Fibroblast of the aortic adventitia (primary cell): ENCODE measurements around the gene NRXN2. TPM values are rescaled to one million over a fixed set of nuclear protein-coding genes. Genes with fewer than 3 reads are reported as not detected.
"Not testable (repeated sequence)": the region's sequence is repeated elsewhere in the genome, so short reads cannot be mapped to it uniquely, and the experiment has no call there.

Experiments
- DNase-seq: peaks from one replicate; pipeline ENCODE4 v3.0.0-alpha.2; 2010; ENCODE audit warnings: low read depth
- H3K4me3 ChIP-seq: 2 replicates; pipeline ENCODE4 v1.5.1; 2011; ENCODE audit warnings: low read depth, mild to moderate bottlenecking, control low read depth, low read length, moderate library complexity
- CTCF ChIP-seq: IDR thresholded peaks from 2 replicates; pipeline ENCODE4 v1.5.1; 2011; ENCODE audit warnings: mild to moderate bottlenecking, low read length, control low read depth, inconsistent platforms; ENCODE audit not compliant: insufficient read depth
- total RNA-seq: library from RNA; depleted of rRNA; stranded (reverse); fragments of >200 nt; gene quantifications from 2 replicates; pipeline ENCODE4 v1.2.3, GENCODE V29; 2012; ENCODE audit warnings: low replicate concordance

NRXN2 gene
- total RNA-seq, 1 donor = 3.3 TPM

GRCh38 chr11:64711138-64711955 is 11.7 kb downstream of the NRXN2 start:
- no peak for DNase-seq
- TF ChIP-seq CTCF = no peak
- no peak overlapping the region for H3K4me3 ChIP-seq

GRCh38 chr11:64710418-64711137 is 12.4 kb downstream of the NRXN2 start:
- TF ChIP-seq CTCF = no peak
- H3K4me3 ChIP-seq = no peak overlapping the region
- peak; percentile 12 for DNase-seq

GRCh38 chr11:64705501-64705900 is 17.5 kb downstream of the NRXN2 start:
- no peak for TF ChIP-seq CTCF
- no peak for DNase-seq
- no peak overlapping the region for H3K4me3 ChIP-seq

GRCh38 chr11:64703048-64703447 is 19.9 kb downstream of the NRXN2 start:
- TF ChIP-seq CTCF = no peak
- H3K4me3 ChIP-seq = no peak overlapping the region
- no peak for DNase-seq

GRCh38 chr11:64701956-64702355 is 21.0 kb downstream of the NRXN2 start:
- not testable (repeated sequence) for H3K4me3 ChIP-seq, DNase-seq

GRCh38 chr11:64698427-64698826 is 24.6 kb downstream of the NRXN2 start:
- H3K4me3 ChIP-seq = no peak overlapping the region
- no peak for TF ChIP-seq CTCF
- no peak for DNase-seq

- no peak for DNase-seq
- H3K4me3 ChIP-seq = no peak overlapping the region
- TF ChIP-seq CTCF = no peak
These were observed 25.2 kb downstream of the NRXN2 start for GRCh38 chr11:64697663-64698375.
